ENCODE measurements around the gene TMEM158.

TMEM158 gene

DNA sequence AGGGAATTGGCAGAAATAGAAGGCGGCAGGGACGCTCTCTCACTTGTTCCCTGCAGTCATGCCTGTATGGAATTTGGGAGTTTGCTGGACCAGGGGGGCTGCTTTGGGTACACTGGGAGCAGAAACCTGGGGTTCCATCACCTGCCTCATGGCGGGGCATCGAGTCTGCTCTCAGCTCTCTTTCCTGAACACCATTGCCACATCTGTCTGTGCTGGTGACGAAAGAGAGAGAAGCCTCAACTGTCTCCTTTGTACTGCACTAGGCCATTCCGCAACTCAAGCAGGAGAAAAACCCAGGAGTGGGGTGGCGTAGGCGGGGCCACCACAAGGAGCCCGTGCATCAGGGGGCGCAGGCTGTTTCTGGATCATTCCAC, 14.0 kb downstream of the TMEM158 start:
- TF ChIP-seq CTCF (IDR thresholded peaks at IDR 0.05; ENCODE audit: extremely low read depth, missing control alignments), result no peak

GRCh38 chr3:45211466-45212094, 14.5 kb downstream of the TMEM158 start:
- no peak for TF ChIP-seq CTCF (IDR thresholded peaks at IDR 0.05; ENCODE audit: extremely low read depth, missing control alignments)

More for the DNA sequence above, 14.0 kb downstream of the TMEM158 start:
- no peak for DNase-seq (ENCODE audit: low spot score)

DNA sequence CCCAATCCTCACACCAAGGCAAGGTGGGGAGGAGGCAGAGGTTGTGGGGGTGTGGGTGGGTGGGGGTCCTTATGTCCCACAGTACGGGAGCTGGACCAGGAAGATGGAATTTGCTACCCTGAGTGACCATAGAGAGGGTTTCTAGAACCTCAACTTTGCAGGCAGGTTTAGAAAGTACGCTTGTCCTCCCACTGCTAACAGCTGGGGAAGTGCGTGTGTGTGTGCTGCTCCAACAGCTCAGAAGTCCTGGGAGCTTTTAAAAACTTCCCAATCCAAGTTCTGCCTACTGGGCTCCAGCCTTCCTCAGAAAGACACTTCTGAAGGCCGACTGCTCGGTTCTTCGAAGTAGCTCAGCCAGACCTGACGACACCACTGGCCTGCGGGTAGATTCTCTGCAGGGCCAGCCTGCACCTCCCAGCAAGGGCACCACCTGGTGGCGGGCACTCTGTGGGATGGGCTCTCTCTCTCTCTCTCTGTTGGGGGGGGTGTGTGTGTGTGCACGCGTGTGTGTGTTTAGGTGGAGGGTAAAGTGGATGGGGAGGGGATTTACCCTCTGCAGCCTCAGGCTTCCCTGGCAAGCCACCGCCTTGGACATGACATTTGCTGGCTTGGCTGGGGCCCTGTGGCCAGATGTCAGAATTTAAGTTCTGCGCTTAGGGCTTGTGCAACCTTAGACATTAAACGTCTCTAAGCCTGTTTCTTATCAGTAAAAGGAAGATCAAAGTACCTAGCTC, 15.6 kb downstream of the TMEM158 start:
- TF ChIP-seq CTCF (IDR thresholded peaks at IDR 0.05; ENCODE audit: extremely low read depth, missing control alignments), result peak; percentile 53
- DNase-seq (ENCODE audit: low spot score), result peak; percentile 69

More at GRCh38 chr3:45211466-45212094, 14.5 kb downstream of the TMEM158 start:
- no peak for DNase-seq (ENCODE audit: low spot score)

- no peak for TF ChIP-seq CTCF (IDR thresholded peaks at IDR 0.05; ENCODE audit: extremely low read depth, missing control alignments)
- no peak for DNase-seq (ENCODE audit: low spot score)
These were observed 16.6 kb downstream of the TMEM158 start for GRCh38 chr3:45209526-45209925.

- TF ChIP-seq CTCF (IDR thresholded peaks at IDR 0.05; ENCODE audit: extremely low read depth, missing control alignments), result no peak
These were observed 17.5 kb downstream of the TMEM158 start for GRCh38 chr3:45208586-45208985.

DNA sequence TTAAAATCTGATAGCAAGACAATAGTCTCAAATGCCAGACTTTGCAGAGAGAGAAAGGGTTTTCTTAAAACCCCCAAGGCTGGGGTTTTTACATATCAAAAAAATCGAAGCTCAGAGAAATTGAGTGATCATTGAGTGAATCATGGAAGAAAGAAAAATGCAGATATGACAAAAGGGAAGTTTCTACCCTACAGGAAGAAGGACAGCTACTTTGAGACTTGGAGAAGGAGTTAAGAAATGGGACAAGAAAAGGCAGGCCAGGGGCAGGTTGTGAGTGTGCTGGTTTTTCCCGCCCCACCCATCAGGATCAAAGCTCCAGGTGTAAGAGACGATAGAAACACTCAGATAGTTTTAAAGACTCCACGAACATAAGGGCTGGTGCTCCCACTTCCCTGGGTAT, 18.6 kb downstream of the TMEM158 start:
- no peak for DNase-seq (ENCODE audit: low spot score)
- no peak for TF ChIP-seq CTCF (IDR thresholded peaks at IDR 0.05; ENCODE audit: extremely low read depth, missing control alignments)

More at GRCh38 chr3:45208586-45208985, 17.5 kb downstream of the TMEM158 start:
- no peak for DNase-seq (ENCODE audit: low spot score)

DNA sequence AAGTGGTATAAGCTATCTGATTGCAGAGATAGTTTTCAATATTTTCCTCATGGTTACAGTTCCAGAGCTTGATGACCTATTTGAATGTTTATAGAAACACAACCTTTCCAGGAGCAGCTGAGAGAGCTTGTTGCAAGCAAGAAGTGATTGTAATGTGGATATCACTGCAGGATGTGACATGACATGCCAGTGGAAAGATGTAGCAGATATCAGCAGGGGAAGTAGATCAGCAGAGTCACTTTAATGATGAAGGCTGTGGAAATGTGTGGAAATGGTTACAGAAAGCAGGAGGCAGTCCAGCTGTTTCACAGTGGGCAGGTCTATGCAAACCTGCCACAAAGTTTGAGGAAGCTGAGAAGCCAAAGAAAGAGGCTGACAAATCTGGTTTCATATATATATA, 21.0 kb downstream of the TMEM158 start:
- no peak for DNase-seq (ENCODE audit: low spot score)
- no peak for TF ChIP-seq CTCF (IDR thresholded peaks at IDR 0.05; ENCODE audit: extremely low read depth, missing control alignments)
